Liver (tissue), 3 donors: Measurements from ENCODE around the gene LRRC46.

ENCODE experiments used
- EGR1 ChIP-seq, 2 donors: IDR thresholded peaks; 2 replicates each; pipeline ENCODE4 v1.6.1; 2016 to 2018; ENCODE audit warnings: antibody characterized with exemption in 2 of 2, low read depth in 2 of 2
- RAD21 ChIP-seq, 2 donors: IDR thresholded peaks; 2 replicates each; pipeline ENCODE4 v1.6.1; 2016; ENCODE audit warnings: antibody characterized with exemption in 2 of 2, mild to moderate bottlenecking in 2 of 2
- SP1 ChIP-seq: IDR thresholded peaks from 2 replicates; pipeline ENCODE4 v1.6.1; 2018; ENCODE audit warnings: antibody characterized with exemption, mild to moderate bottlenecking
- TAF1 ChIP-seq: conservative IDR thresholded peaks from 2 replicates; pipeline ENCODE4 v1.6.1; 2016; ENCODE audit warnings: antibody characterized with exemption, mild to moderate bottlenecking
- TF ChIP-seq, protein P1 (sequence below): fragments of 150-350 bp; IDR thresholded peaks from 2 replicates; pipeline ENCODE4 v1.5.1; 2017; ENCODE audit warnings: improper control_type of control experiment, low read depth, low read length; ENCODE audit not compliant: missing input control
- TF ChIP-seq, protein P2 (sequence below): IDR thresholded peaks from 2 replicates; pipeline ENCODE4 v1.6.1; 2016; ENCODE audit warnings: antibody characterized with exemption
- donor health status: healthy.
- donor health status: healthy.

DNA sequence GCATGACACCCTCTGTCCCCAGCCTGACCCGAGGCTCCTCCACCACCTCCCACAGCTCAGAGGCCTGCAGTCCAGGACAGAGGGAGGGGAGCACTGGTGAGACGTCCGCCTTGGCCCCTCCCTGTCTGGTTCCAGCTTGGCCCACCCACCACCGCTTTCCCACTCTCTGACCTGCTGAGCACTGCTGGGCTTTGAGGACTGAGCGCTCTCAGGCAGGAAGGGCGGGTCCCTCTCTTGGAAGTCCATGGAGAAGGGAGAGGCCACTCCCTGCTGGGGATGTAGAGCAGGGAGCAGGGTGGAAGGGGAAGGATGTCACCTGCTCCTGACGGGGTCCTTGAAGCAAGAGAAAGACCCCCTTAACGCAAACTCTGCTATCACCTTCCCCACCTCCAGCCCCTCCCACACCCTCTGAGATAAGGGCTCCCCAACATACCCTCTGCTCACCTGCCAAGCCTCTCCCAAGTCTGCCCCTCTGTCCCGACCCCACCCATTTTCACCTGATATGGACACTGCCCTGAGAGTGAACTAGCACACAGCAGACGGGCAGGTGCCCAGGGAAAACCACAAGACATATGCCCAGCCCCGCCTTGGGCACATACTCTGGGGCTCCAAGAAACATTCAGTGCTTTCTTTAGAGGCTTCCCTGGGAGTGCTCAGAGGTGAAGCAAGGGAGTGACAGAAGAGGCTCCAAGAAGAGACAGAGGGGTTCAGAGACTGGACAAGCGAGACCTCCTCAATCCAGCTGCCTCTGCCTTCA lies 11.3 kb upstream of the LRRC46 start:
- TF ChIP-seq EGR1 (IDR thresholded peaks at IDR 0.05; ENCODE audit: low read depth in 2 of 2) (no peak), TAF1 (no peak), RAD21 (IDR thresholded peaks at IDR 0.05) (no peak), SP1 (no peak)
- TF ChIP-seq, protein P1, sequence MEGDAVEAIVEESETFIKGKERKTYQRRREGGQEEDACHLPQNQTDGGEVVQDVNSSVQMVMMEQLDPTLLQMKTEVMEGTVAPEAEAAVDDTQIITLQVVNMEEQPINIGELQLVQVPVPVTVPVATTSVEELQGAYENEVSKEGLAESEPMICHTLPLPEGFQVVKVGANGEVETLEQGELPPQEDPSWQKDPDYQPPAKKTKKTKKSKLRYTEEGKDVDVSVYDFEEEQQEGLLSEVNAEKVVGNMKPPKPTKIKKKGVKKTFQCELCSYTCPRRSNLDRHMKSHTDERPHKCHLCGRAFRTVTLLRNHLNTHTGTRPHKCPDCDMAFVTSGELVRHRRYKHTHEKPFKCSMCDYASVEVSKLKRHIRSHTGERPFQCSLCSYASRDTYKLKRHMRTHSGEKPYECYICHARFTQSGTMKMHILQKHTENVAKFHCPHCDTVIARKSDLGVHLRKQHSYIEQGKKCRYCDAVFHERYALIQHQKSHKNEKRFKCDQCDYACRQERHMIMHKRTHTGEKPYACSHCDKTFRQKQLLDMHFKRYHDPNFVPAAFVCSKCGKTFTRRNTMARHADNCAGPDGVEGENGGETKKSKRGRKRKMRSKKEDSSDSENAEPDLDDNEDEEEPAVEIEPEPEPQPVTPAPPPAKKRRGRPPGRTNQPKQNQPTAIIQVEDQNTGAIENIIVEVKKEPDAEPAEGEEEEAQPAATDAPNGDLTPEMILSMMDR, result no peak
- TF ChIP-seq, protein P2, sequence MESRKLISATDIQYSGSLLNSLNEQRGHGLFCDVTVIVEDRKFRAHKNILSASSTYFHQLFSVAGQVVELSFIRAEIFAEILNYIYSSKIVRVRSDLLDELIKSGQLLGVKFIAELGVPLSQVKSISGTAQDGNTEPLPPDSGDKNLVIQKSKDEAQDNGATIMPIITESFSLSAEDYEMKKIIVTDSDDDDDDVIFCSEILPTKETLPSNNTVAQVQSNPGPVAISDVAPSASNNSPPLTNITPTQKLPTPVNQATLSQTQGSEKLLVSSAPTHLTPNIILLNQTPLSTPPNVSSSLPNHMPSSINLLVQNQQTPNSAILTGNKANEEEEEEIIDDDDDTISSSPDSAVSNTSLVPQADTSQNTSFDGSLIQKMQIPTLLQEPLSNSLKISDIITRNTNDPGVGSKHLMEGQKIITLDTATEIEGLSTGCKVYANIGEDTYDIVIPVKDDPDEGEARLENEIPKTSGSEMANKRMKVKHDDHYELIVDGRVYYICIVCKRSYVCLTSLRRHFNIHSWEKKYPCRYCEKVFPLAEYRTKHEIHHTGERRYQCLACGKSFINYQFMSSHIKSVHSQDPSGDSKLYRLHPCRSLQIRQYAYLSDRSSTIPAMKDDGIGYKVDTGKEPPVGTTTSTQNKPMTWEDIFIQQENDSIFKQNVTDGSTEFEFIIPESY, result no peak
